NCI-H146 (cell line): Measurements from ENCODE around the gene DNAI7.

Source experiments
- DNase-seq: peaks from one replicate; lab custom pipeline; 2025; lab: John Stamatoyannopoulos, UW

DNAI7 gene, protein sequence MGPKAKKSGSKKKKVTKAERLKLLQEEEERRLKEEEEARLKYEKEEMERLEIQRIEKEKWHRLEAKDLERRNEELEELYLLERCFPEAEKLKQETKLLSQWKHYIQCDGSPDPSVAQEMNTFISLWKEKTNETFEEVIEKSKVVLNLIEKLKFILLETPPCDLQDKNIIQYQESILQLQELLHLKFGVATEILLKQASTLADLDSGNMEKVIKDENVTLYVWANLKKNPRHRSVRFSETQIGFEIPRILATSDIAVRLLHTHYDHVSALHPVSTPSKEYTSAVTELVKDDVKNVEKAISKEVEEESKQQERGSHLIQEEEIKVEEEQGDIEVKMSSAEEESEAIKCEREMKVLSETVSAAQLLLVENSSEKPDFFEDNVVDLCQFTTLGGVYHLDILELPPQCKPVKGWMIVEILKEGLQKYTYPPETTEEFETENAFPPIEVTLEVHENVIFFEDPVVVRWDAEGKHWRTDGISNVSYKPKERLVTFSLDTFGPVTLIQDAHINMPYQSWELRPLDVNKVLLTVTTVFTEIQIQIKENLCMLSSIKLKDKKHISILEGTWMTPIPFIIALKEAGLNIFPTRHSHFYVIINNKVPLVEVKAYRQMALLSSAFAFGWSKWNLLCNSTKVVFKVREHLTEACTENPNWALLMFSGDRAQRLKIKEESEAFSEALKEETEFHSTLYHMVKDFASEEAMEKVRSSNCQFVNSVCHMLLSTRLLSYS

DNA sequence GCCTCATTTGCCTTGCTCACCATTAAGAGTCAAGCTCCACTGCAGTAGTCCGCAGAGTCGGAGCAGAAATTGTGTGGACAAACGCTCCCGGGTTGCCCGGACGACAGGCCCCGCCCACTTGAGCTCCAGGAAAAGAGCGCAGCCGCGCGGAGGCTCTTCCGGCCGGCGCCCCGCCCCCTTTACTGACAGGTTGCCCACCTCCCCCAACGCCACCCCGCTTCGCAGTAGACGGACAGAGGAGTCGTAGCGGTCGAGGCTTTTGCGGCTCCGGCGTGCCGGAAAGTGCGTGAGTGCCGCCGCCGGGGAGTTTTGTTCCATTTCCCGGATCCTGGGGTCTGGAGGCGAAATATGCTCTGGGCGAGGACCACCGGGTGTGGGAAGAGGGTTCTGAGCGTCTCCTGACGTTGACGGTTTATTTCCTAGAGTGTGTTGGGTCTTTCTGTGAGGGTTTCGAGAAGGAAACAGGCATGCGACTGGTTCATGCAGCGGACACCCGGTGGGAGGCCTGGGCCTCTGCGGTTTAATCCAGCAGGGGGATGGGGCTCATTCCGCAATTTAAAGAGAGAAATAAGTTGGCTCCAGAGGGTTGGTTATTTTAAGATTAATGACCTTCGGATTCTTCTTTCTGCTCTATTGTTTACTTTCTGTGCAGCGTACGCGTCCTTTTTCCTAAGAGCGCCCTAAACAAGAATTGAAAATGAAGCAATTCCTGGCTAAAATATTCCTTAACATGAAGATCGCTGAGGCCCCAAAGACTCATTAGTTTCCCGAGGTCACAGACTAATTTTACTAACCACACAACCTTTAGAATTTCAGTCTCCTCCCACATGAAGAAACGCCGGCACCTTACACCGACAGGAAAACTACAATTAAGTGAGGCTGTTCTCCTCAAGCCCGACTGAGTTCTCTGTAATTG is at the start of gene DNAI7, which contains the start of gene ETFRF1:
Gene DNAI7, minus strand, starts transcription at position 105 of the 916 bp plus-strand sequence. Its CDS starts 82 bp downstream, at position 23.
Gene ETFRF1, plus strand, starts transcription at position 182 of the 916 bp plus-strand sequence. CDS start 8,720 bp downstream, outside the sequence.
- DNase-seq = peak; percentile 99

DNA sequence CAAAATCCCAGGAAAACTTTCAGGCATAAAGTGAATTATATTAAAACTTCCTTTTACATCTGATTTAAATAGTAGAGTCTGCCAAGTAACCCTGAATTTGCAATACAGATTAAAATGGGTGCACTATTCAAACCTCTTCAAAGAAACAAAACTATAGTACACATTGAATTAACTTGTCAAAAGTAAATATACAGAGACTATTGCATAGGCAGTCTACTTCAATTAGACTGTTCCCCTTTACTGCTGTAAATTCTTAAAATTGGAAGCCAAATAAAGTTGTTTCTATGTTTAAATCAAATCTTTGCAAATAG is 48.7 kb upstream of the DNAI7 start:
- no peak for DNase-seq

DNA sequence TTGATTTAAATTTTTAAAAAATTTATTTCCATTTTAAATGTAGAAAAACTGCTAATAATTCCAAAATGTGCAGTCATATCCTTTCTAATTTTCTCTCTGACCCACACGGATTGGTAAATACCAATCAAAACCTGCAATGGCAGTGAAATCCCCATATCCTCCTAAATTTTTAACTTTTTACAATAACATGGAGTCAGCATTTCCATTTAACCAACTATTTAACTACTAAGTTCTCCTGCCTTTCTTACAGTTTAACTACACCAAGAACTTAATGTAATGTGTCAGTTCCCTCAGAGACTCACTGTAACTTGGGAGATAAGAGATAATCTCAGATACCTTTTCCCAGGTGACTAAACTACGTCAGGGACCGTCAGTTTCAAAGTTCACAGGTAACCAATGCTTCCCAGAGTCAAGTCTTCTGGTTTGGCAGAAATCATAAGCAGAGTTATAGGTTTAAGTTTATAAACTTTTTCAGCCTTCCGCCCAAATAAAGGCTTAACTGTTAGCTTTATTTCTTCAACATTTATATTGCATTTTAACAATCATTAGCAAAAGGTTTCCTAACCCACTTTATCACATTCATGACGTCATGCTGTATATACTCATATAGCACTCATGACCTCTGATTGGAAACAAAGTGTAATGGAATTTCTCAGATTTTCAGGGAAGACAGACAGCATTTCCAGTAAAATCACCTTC is 48.2 kb upstream of the DNAI7 start:
- no peak for DNase-seq

GRCh38 chr12:25241167-25242020 is 46.4 kb upstream of the DNAI7 start:
- peak; percentile 12 for DNase-seq

GRCh38 chr12:25236626-25237025 is 41.7 kb upstream of the DNAI7 start:
- DNase-seq = no peak

DNA sequence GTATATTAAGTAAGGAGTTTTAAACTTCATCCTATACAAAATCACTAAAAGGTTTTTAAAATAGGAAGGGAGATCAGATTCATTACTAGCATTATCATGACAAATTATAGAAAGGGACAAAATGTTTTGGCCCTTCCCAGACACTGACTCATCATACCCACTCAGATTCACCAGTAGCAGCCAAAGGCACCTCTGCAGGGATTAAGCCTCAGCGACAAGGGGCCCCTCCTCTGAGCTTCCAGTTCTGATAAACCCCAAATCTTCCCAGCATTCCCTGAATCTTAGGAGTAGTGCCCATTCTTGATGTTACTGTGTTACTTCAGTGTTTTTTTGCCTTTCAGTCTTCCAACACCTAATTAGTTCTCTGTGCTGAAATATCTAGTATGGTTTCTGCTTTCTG is 41.2 kb upstream of the DNAI7 start:
- DNase-seq = no peak

DNA sequence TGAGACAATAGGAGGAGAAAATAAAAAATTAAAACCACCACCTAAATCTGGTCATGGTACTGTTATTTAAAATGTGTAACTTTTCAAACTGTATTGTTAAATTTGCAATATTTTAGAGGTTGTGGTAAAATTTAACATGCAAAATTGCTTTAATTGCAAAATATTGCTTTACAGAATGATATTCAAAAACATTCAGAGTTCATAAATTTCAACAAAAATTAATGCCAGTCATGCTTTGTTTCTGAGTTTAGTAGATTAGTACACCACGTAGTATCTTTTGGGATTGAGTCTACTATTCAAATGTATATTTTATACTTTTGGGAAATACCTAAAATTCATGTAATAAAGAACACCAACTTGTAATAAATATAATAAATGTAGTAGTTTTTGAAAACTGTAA is 18.4 kb upstream of the DNAI7 start:
- no peak for DNase-seq

- DNase-seq = no peak
Observed at GRCh38 chr12:25208554-25208953, 13.6 kb upstream of the DNAI7 start.

DNA sequence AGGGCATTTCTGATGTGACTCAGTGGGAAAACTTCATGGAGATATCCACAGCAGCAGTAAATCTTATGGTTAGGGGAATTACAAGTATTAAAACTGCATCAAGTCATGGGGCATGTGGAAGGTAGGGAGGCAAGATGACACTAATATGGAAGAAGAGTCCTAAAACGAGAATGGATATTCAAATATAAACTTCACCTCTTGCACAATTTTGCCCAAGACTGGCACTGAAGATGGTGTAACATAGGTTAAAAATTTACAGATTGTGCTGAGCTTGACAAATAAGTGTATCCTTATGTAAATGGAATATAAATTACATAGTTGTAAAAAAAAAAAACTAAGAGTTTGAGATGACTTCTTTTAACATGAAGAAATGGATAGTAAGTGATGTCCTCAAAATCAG is 12.9 kb upstream of the DNAI7 start:
- no peak for DNase-seq

- DNase-seq = no peak
Observed at GRCh38 chr12:25207411-25207810, 12.5 kb upstream of the DNAI7 start.

DNA sequence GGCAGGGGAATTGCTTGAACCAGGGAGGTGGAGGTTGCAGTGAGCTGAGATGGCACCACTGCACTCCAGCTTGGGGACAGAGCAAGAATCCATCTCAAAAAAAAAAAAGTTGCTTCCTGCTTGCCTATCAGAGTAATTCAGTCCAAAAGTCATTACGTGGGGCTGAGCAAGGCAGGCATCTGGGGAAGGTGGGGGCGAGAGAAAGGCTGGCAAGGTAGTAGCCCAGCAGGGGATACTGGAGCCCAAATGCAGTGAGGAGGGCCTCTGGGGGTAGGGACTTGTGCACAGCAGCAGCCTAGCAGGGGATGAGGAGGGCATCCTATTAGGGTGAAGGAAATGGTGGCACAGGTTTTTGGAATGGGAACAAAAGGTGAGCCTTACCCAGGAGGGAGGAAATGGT is 7.2 kb upstream of the DNAI7 start:
- DNase-seq = no peak

DNA sequence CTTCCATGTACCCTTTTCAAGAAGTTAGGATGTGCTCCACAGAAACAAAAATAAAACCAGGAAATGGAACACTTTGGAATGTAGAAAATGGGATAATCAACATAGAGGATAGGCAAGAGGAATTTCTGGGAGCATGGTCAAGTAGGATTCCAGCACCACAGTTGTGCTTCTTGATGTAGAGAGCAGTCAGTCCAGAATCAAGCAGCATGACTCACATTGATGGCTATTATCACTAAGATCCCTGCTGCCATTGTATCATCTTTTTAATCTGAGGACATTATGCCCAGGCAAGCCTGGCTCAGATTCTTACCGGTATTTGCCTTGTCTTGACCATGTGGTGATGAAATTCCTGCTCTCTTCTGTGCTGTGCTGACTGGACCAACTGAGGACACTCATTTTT is 5.7 kb upstream of the DNAI7 start:
- DNase-seq = no peak

- no peak for DNase-seq
Observed at GRCh38 chr12:25197608-25198007, 2.6 kb upstream of the DNAI7 start.

GRCh38 chr12:25194722-25195055 is 271 bp downstream of the DNAI7 start:
- DNase-seq = no peak

DNA sequence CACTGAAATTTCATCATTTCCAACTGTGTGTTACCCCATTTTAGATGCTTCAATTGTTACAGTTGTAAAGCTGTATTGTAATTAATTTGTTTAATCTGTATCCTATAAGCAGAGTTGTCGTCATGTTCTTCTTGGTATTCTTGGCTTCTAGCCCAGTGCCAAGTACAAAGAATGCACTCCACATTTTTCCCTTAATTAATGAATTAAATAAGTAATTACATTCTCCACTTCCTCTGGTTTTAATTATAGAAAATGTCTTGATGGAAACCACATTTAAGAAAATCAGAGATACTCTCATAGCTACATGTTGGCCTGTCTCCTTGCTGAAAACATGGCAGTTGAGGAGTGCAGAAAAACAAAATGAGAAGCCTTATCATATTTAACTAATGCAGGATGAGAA is 746 bp downstream of the DNAI7 start:
- no peak for DNase-seq

DNA sequence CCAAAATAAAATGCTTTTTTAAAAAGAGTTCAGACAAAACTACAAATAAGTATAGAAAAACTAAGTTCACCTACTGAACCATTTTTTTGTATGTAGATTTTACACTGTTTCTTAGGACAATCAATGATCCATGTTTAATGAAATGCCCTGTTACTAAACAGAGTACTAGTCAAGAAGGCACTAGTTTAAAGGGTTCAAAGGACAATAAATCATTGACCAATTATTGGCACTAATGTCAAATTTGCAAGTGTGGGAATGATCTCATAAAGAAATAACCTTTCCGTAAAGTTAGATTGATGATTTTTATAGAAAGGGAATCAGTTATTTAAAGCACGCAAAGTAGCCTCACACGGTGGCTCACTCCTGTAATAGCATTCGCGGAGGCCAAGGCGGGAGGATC is 4.2 kb downstream of the DNAI7 start:
- DNase-seq = no peak

GRCh38 chr12:25189656-25190055 is 5.3 kb downstream of the DNAI7 start:
- DNase-seq = no peak

- DNase-seq = no peak
Observed at GRCh38 chr12:25187781-25188180, 7.2 kb downstream of the DNAI7 start.

- DNase-seq = no peak
Observed at GRCh38 chr12:25186788-25187402, 8.1 kb downstream of the DNAI7 start.

GRCh38 chr12:25186038-25186787 is 8.7 kb downstream of the DNAI7 start:
- DNase-seq = no peak
